Neural cell (in vitro differentiated cells): ENCODE results near the gene TM9SF4. TPM values are rescaled to one million over a fixed set of nuclear protein-coding genes. Genes with fewer than 3 reads are reported as not detected.

Experiments used
- H2AFZ ChIP-seq: fragments of 200-600, 300-800 bp; sonication (generic), shearing (Covaris generic); 2 replicates; pipeline ENCODE4 v1.6.0; 2014; ENCODE audit warnings: low read depth, mild to moderate bottlenecking, antibody characterized with exemption, low read length, moderate library complexity
- H3F3A ChIP-seq: fragments of 200-600 bp; shearing (Covaris generic); 2 replicates; pipeline ENCODE4 v1.6.1; 2016; ENCODE audit warnings: mild to moderate bottlenecking, moderate library complexity, mixed read lengths, antibody characterized with exemption, low read length; ENCODE audit not compliant: insufficient read depth, poor library complexity, severe bottlenecking
- H3K27ac ChIP-seq: fragments of 200-600, 300-800 bp; sonication (generic), shearing (Covaris generic); 2 replicates; pipeline ENCODE4 v1.5.1; 2014; ENCODE audit warnings: mild to moderate bottlenecking, low read length, moderate library complexity
- H3K27me3 ChIP-seq: fragments of 300-800, 200-600 bp; sonication (generic), shearing (Covaris generic); 2 replicates; pipeline ENCODE4 v1.6.0; 2014; ENCODE audit warnings: mild to moderate bottlenecking, low read depth, low read length, moderate library complexity; ENCODE audit not compliant: insufficient read depth
- H3K36me3 ChIP-seq: fragments of 300-800, 200-600 bp; sonication (generic), shearing (Covaris generic); 2 replicates; pipeline ENCODE4 v1.5.1; 2014; ENCODE audit warnings: mild to moderate bottlenecking, antibody characterized with exemption, low read length, moderate library complexity; ENCODE audit not compliant: insufficient read depth
- H3K4me2 ChIP-seq: fragments of 300-800, 200-600 bp; sonication (generic), shearing (Covaris generic); 2 replicates; pipeline ENCODE4 v1.6.0; 2014; ENCODE audit warnings: mild to moderate bottlenecking, low read length
- H3K4me3 ChIP-seq: fragments of 300-800, 200-600 bp; sonication (generic), shearing (Covaris generic); 2 replicates; pipeline ENCODE4 v1.5.1; 2014; ENCODE audit warnings: mild to moderate bottlenecking, low read length, moderate library complexity
- H3K79me2 ChIP-seq: fragments of 200-600 bp; shearing (Covaris generic); replicated peaks from 2 replicates; pipeline ENCODE4 v1.6.0; 2014; ENCODE audit warnings: mild to moderate bottlenecking, low read length, moderate library complexity; ENCODE audit not compliant: insufficient read depth
- H3K9ac ChIP-seq: fragments of 300-800, 200-600 bp; sonication (generic), shearing (Covaris generic); 2 replicates; pipeline ENCODE4 v1.6.1; 2016; ENCODE audit warnings: mild to moderate bottlenecking, low read length, mixed read lengths
- H3K9me2 ChIP-seq: fragments of 200-600 bp; shearing (Covaris generic); 2 replicates; pipeline ENCODE4 v1.6.1; 2016; ENCODE audit warnings: mild to moderate bottlenecking, low read length, mixed read lengths; ENCODE audit not compliant: insufficient read depth
- H3K9me3 ChIP-seq: fragments of 200-600, 300-800 bp; sonication (generic), shearing (Covaris generic); 2 replicates; pipeline ENCODE4 v1.6.1; 2016; ENCODE audit warnings: mild to moderate bottlenecking, mixed run types, low read length, moderate library complexity, mixed read lengths
- H4K20me1 ChIP-seq: fragments of 200-600 bp; shearing (Covaris generic); 2 replicates; pipeline ENCODE4 v1.6.1; 2016; ENCODE audit warnings: mild to moderate bottlenecking, mixed run types; ENCODE audit not compliant: insufficient read depth
- EP300 ChIP-seq: fragments of 450-650 bp; conservative IDR thresholded peaks from 2 replicates; pipeline ENCODE4 v1.6.1; 2014; ENCODE audit warnings: antibody characterized with exemption, mild to moderate bottlenecking, moderate library complexity; ENCODE audit not compliant: poor library complexity, severe bottlenecking
- EZH2 ChIP-seq: fragments of 200-600, 300-800 bp; shearing (Covaris generic), sonication (generic); IDR thresholded peaks from 2 replicates; pipeline ENCODE4 v1.6.1; 2014; ENCODE audit warnings: antibody characterized with exemption, low read length, borderline replicate concordance, mild to moderate bottlenecking; ENCODE audit not compliant: insufficient read depth, poor library complexity, severe bottlenecking
- MXI1 ChIP-seq: fragments of 450-650 bp; conservative IDR thresholded peaks from 2 replicates; pipeline ENCODE4 v1.6.1; 2014; ENCODE audit warnings: antibody characterized with exemption, mild to moderate bottlenecking; ENCODE audit not compliant: poor library complexity, severe bottlenecking
- POLR2AphosphoS5 ChIP-seq: IDR thresholded peaks from 2 replicates; pipeline ENCODE4 v1.6.1; 2012
- RAD21 ChIP-seq: fragments of 450-650 bp; conservative IDR thresholded peaks from 2 replicates; pipeline ENCODE4 v1.6.1; 2014; ENCODE audit warnings: antibody characterized with exemption, mild to moderate bottlenecking, moderate library complexity
- REST ChIP-seq: IDR thresholded peaks from 2 replicates; pipeline ENCODE4 v1.6.1; 2012; ENCODE audit warnings: borderline replicate concordance
- SMC3 ChIP-seq: fragments of 450-650 bp; conservative IDR thresholded peaks from 2 replicates; pipeline ENCODE4 v1.6.1; 2014; ENCODE audit warnings: antibody characterized with exemption, mild to moderate bottlenecking, moderate library complexity; ENCODE audit not compliant: poor library complexity
- TAF1 ChIP-seq: IDR thresholded peaks from 2 replicates; pipeline ENCODE4 v1.6.1; 2012; ENCODE audit warnings: low read depth
- polyA plus RNA-seq: library from polyadenylated mRNA; depleted of rRNA; stranded (reverse); fragments of >200 nt; gene quantifications from 2 replicates; pipeline ENCODE4 v1.2.3, GENCODE V29; 2014
- TF ChIP-seq, protein P1 (sequence below): fragments of 450-650 bp; IDR thresholded peaks from 2 replicates; pipeline ENCODE4 v1.5.1; 2014; ENCODE audit warnings: antibody characterized with exemption, mild to moderate bottlenecking, moderate library complexity; ENCODE audit not compliant: poor library complexity, severe bottlenecking

The TM9SF4 gene
- polyA plus RNA-seq, 1 donor from 2014 or later, result 18.3 TPM

DNA sequence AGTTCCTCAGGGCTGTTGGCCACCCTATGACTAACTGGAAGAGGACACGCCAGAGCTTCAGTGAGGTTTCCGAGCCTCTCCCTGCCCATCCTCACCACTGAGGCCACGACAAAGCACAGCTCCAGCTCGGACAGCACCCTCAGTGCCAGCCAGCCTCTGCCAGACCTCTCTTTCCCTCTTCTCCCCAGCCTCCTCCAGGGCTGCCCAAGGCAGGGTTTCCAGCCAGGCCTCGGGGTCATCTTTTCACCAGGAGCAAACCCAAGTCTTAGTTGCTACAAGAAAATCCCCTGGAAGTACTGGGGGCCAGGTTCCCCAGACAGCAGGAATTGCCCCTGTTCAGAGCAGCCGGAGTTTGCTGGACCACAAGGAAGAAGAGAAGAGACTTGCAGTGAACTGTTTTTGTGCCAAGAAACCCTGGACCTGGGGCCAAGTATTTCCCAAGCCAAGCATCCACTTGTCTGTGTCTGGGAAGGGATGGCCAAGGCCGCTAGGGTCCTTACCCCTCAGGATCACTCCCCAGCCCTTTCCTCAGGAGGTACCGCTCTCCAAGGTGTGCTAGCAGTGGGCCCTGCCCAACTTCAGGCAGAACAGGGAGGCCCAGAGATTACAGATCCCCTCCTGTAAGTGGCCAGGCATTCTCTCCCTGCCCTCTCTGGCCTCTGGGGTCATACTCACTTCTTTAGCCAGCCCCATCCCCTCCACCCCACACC lies 56.5 kb downstream of the TM9SF4 start:
- peaks cover 2% of the 10 kb centered on the region for H3K36me3 ChIP-seq
- no peaks in the 10 kb centered on the region for H3K9me3 ChIP-seq
- H3K27ac ChIP-seq, result no peak overlapping the region
- H3K4me3 ChIP-seq, result no peak overlapping the region
- no peak overlapping the region for H3K4me2 ChIP-seq
- H3F3A ChIP-seq, result no peaks in the 10 kb centered on the region
- no peak overlapping the region for H3K9ac ChIP-seq
- H4K20me1 ChIP-seq, result no peaks in the 10 kb centered on the region
- H3K27me3 ChIP-seq, result no peaks in the 10 kb centered on the region
- TF ChIP-seq, protein P1, sequence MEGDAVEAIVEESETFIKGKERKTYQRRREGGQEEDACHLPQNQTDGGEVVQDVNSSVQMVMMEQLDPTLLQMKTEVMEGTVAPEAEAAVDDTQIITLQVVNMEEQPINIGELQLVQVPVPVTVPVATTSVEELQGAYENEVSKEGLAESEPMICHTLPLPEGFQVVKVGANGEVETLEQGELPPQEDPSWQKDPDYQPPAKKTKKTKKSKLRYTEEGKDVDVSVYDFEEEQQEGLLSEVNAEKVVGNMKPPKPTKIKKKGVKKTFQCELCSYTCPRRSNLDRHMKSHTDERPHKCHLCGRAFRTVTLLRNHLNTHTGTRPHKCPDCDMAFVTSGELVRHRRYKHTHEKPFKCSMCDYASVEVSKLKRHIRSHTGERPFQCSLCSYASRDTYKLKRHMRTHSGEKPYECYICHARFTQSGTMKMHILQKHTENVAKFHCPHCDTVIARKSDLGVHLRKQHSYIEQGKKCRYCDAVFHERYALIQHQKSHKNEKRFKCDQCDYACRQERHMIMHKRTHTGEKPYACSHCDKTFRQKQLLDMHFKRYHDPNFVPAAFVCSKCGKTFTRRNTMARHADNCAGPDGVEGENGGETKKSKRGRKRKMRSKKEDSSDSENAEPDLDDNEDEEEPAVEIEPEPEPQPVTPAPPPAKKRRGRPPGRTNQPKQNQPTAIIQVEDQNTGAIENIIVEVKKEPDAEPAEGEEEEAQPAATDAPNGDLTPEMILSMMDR, result no peak
- TF ChIP-seq SMC3 (no peak), EP300 (no peak), EZH2 (no peak), RAD21 (no peak), POLR2AphosphoS5 (no peak), TAF1 (no peak), MXI1 (no peak), REST (no peak)
- H3K79me2 ChIP-seq, result no peaks in the 10 kb centered on the region
- H2AFZ ChIP-seq, result no peak overlapping the region
- H3K9me2 ChIP-seq, result no peaks in the 10 kb centered on the region

GRCh38 chr20:32167552-32167951 lies 58.0 kb downstream of the TM9SF4 start:
- Histone ChIP-seq H3K79me2 (no peaks in the 10 kb centered on the region), H3K9ac (no peak overlapping the region), H3K9me2 (no peaks in the 10 kb centered on the region), H4K20me1 (no peaks in the 10 kb centered on the region), H3F3A (no peaks in the 10 kb centered on the region), H3K4me3 (no peak overlapping the region), H3K27me3 (no peaks in the 10 kb centered on the region), H3K9me3 (no peaks in the 10 kb centered on the region), H3K27ac (no peak overlapping the region), H3K4me2 (no peak overlapping the region), H2AFZ (no peak overlapping the region), H3K36me3 (no peaks in the 10 kb centered on the region)
- TF ChIP-seq EP300 (no peak), MXI1 (no peak), SMC3 (no peak), RAD21 (no peak), TAF1 (no peak), EZH2 (no peak), REST (no peak), POLR2AphosphoS5 (no peak)
- TF ChIP-seq, protein P1, result no peak
